UCSD-AML1 (cell line): ENCODE data around the gene MAST4.

ENCODE experiments used
- DNase-seq: peaks from one replicate; lab custom pipeline; 2025; ENCODE audit not compliant: unreplicated experiment; lab: John Stamatoyannopoulos, UW

The MAST4 gene

GRCh38 chr5:66603164-66603563 lies 7.0 kb downstream of the MAST4 start:
- no peak for DNase-seq

- no peak for DNase-seq
These were observed 7.7 kb downstream of the MAST4 start for GRCh38 chr5:66603881-66604280.

GRCh38 chr5:66606713-66607112 lies 10.5 kb downstream of the MAST4 start:
- DNase-seq = no peak

- DNase-seq = no peak
These were observed 12.3 kb downstream of the MAST4 start for GRCh38 chr5:66608501-66608900.

- DNase-seq = no peak
These were observed 13.4 kb downstream of the MAST4 start for GRCh38 chr5:66609615-66610014.

GRCh38 chr5:66612226-66612625 lies 16.0 kb downstream of the MAST4 start:
- DNase-seq = no peak

GRCh38 chr5:66615136-66615535 lies 18.9 kb downstream of the MAST4 start:
- DNase-seq = no peak

- no peak for DNase-seq
These were observed 19.7 kb downstream of the MAST4 start for GRCh38 chr5:66615894-66616293.

GRCh38 chr5:66616520-66617225 lies 20.5 kb downstream of the MAST4 start:
- no peak for DNase-seq

- no peak for DNase-seq
These were observed 21.2 kb downstream of the MAST4 start for GRCh38 chr5:66617226-66617861.

GRCh38 chr5:66617991-66618768 lies 22.0 kb downstream of the MAST4 start:
- no peak for DNase-seq

- no peak for DNase-seq
These were observed 24.5 kb downstream of the MAST4 start for GRCh38 chr5:66620711-66621110.

- DNase-seq = no peak
These were observed 25.0 kb downstream of the MAST4 start for GRCh38 chr5:66621146-66621545.

- no peak for DNase-seq
These were observed 25.5 kb downstream of the MAST4 start for GRCh38 chr5:66621736-66622135.

- no peak for DNase-seq
These were observed 32.4 kb downstream of the MAST4 start for GRCh38 chr5:66628561-66628960.

- DNase-seq = no peak
These were observed 33.3 kb downstream of the MAST4 start for GRCh38 chr5:66629446-66629845.

GRCh38 chr5:66633754-66634153 lies 37.6 kb downstream of the MAST4 start:
- no peak for DNase-seq

GRCh38 chr5:66634601-66635000 lies 38.4 kb downstream of the MAST4 start:
- no peak for DNase-seq

GRCh38 chr5:66637994-66638393 lies 41.8 kb downstream of the MAST4 start:
- DNase-seq = no peak

- DNase-seq = no peak
These were observed 42.8 kb downstream of the MAST4 start for GRCh38 chr5:66639037-66639436.

GRCh38 chr5:66642538-66642937 lies 46.3 kb downstream of the MAST4 start:
- no peak for DNase-seq

- no peak for DNase-seq
These were observed 47.2 kb downstream of the MAST4 start for GRCh38 chr5:66643387-66643786.
